Endothelial cell of umbilical vein (primary cell): ENCODE measurements around the gene R3HDM2. TPM values are rescaled to one million over a fixed set of nuclear protein-coding genes. Genes with fewer than 3 reads are reported as not detected.
A peak's percentile ranks its signal among the peaks of the same experiment; 100 is the strongest.

Source experiments
- Bru-seq: library from RNA; stranded (reverse); fragments of 400-500 nt; gene quantifications from one replicate; lab custom pipeline; 2021; lab: Mats Ljungman, UMichigan
- BruChase-seq, 2 experiments: library from RNA; stranded (reverse); fragments of 400-500 nt; gene quantifications; one replicate each; lab custom pipeline; 2021; lab: Mats Ljungman, UMichigan
- BruUV-seq: library from RNA; stranded (reverse); fragments of 400-500 nt; replicated peaks from 2 replicates; lab custom pipeline; 2021; lab: Mats Ljungman, UMichigan
- CTCF ChIA-PET: fragments of 300-600, 350-600 bp; sonication (Branson Sonifier 250); formaldehyde crosslinking; loops from one replicate; lab custom pipeline; 2021; ENCODE audit warnings: antibody characterized with exemption, inconsistent platforms; lab: Charles Lee
- POLR2A ChIA-PET: fragments of 300-600, 350-600 bp; sonication (Branson Sonifier 250); formaldehyde crosslinking; loops from one replicate; lab custom pipeline; 2021; ENCODE audit warnings: antibody characterized with exemption, inconsistent platforms; lab: Charles Lee
- DNase-seq: peaks from one replicate; pipeline ENCODE4 v3.0.0-alpha.2; 2011; ENCODE audit warnings: low read depth, low spot score
- FAIRE-seq: peaks from 2 replicates; lab custom pipeline; 2011; peaks lifted over from hg19 to GRCh38; lab: Jason Lieb, UNC
- H2AFZ ChIP-seq: 2 replicates; pipeline ENCODE4 v1.6.0; 2012; ENCODE audit warnings: low read depth, low read length, control low read depth, inconsistent platforms
- H3K27ac ChIP-seq: 2 replicates; pipeline ENCODE4 v1.5.1; 2011; ENCODE audit warnings: low read depth, mild to moderate bottlenecking, control low read depth, low read length, moderate library complexity; ENCODE audit not compliant: insufficient read depth
- H3K27me3 ChIP-seq, 2 experiments: 2 replicates each; pipeline versions ENCODE4 v1.6.0 to v1.6.1; 2011; ENCODE audit warnings: low read length in 2 of 2, mixed read lengths in 1 of 2; ENCODE audit not compliant: control insufficient read depth in 2 of 2, insufficient read depth in 2 of 2
- H3K36me3 ChIP-seq, 2 experiments: 2 replicates in 1 of 2; 3 replicates in 1 of 2; pipeline ENCODE4 v1.5.1; 2011; ENCODE audit warnings: low read length in 2 of 2, mild to moderate bottlenecking in 1 of 2, moderate library complexity in 1 of 2; ENCODE audit not compliant: control insufficient read depth in 2 of 2, insufficient read depth in 2 of 2; ENCODE audit errors: extremely low read depth in 1 of 2
- H3K4me1 ChIP-seq: 3 replicates; pipeline ENCODE4 v1.5.1; 2011; ENCODE audit warnings: mild to moderate bottlenecking, low read length; ENCODE audit not compliant: control insufficient read depth, insufficient read depth; ENCODE audit errors: extremely low read depth
- H3K4me2 ChIP-seq: 2 replicates; pipeline ENCODE4 v1.6.1; 2011; ENCODE audit warnings: low read length, control low read depth, mixed read lengths; ENCODE audit not compliant: insufficient read depth
- H3K4me3 ChIP-seq, 3 experiments: fragments of 200-600 bp in 1 of 3; sonication (generic), shearing (Covaris generic) in 1 of 3; replicated peaks in 1 of 3; 2 replicates each; pipeline ENCODE4 v1.5.1; 2011 to 2016; ENCODE audit warnings: control low read depth in 3 of 3, low read length in 3 of 3, mild to moderate bottlenecking in 2 of 3, inconsistent platforms in 1 of 3, low read depth in 1 of 3, moderate library complexity in 1 of 3; ENCODE audit not compliant: insufficient read depth in 1 of 3
- H3K79me2 ChIP-seq: 2 replicates; pipeline ENCODE4 v1.6.0; 2012; ENCODE audit warnings: low read length, inconsistent platforms; ENCODE audit not compliant: control insufficient read depth, insufficient read depth
- H3K9ac ChIP-seq: replicated peaks from 2 replicates; pipeline ENCODE3; 2011; ENCODE audit warnings: low read length, control low read depth; ENCODE audit not compliant: insufficient read depth; ENCODE audit errors: extremely low read depth
- H3K9me1 ChIP-seq: replicated peaks from 3 replicates; pipeline ENCODE4 v1.6.0; 2011; ENCODE audit warnings: mild to moderate bottlenecking, low read length; ENCODE audit not compliant: control insufficient read depth, insufficient read depth; ENCODE audit errors: extremely low read depth
- H3K9me3 ChIP-seq: replicated peaks from 2 replicates; pipeline ENCODE4 v1.5.1; 2012; ENCODE audit warnings: low read length, inconsistent platforms; ENCODE audit not compliant: control insufficient read depth, insufficient read depth
- H4K20me1 ChIP-seq: replicated peaks from 2 replicates; pipeline ENCODE3; 2011; ENCODE audit warnings: mild to moderate bottlenecking, low read length; ENCODE audit not compliant: control insufficient read depth, insufficient read depth; ENCODE audit errors: extremely low read depth
- CTCF ChIP-seq, 2 donors: IDR thresholded peaks; 1 replicate in 1 of 2; 2 replicates in 1 of 2; pipeline ENCODE4 v1.5.1; 2011; ENCODE audit warnings: low read length in 2 of 2, mild to moderate bottlenecking in 2 of 2, moderate library complexity in 2 of 2, control low read depth in 1 of 2, inconsistent platforms in 1 of 2, low read depth in 1 of 2; ENCODE audit not compliant: insufficient read depth in 1 of 2; ENCODE audit errors: extremely low read depth in 1 of 2
- EZH2 ChIP-seq: IDR thresholded peaks from 2 replicates; pipeline ENCODE4 v1.6.1; 2012; ENCODE audit warnings: borderline replicate concordance, low read depth, mild to moderate bottlenecking, moderate library complexity, low read length, inconsistent platforms; ENCODE audit not compliant: severe bottlenecking
- MYC ChIP-seq: IDR thresholded peaks from one replicate; pipeline ENCODE4 v1.6.1; 2011; ENCODE audit warnings: mild to moderate bottlenecking, low read depth, low read length
- POLR2A ChIP-seq: IDR thresholded peaks from 2 replicates; pipeline ENCODE4 v1.6.1; 2012; ENCODE audit warnings: low read depth, mild to moderate bottlenecking, control low read depth, low read length
- POLR2AphosphoS5 ChIP-seq: IDR thresholded peaks from 2 replicates; pipeline ENCODE4 v1.6.1; 2012; ENCODE audit warnings: low read depth, mild to moderate bottlenecking, control low read depth, low read length, moderate library complexity; ENCODE audit not compliant: insufficient read depth
- dilution Hi-C: fragments of 300-500 bp; cut with MboI; formaldehyde crosslinking; loops from one replicate; pipeline ENCODE4 v1.15.0; 2019; ENCODE audit warnings: low sequenced_read_pairs; ENCODE audit not compliant: extremely low pct_ligation_motif_present
- intact Hi-C: fragments of 100-400 bp; cut with micrococcal nuclease; formaldehyde crosslinking; loops from one replicate; pipeline ENCODE4 v1.10.0; 2022
- long read RNA-seq: library from polyadenylated mRNA; stranded (forward); transcript quantifications from one replicate; pipeline ENCODE4 v2.0.0, GENCODE V29; 2021
- polyA minus RNA-seq, 3 experiments: library from RNA; depleted of rRNA, polyadenylated mRNA; stranded (reverse); fragments of >200 nt; gene quantifications; 1 replicate in 1 of 3; 2 replicates in 2 of 3; pipeline ENCODE4 v1.2.3, GENCODE V29; 2011
- polyA plus RNA-seq, 4 experiments: library from polyadenylated mRNA; depleted of rRNA in 3 of 4; stranded (reverse) in 3 of 4; unstranded in 1 of 4; fragments of >200 nt; gene quantifications; 2 replicates each; pipeline versions ENCODE4 v1.2.1 to v1.2.3, GENCODE V29; 2011 to 2012; ENCODE audit warnings: missing spikeins in 1 of 4
- total RNA-seq: library from RNA; stranded (reverse); gene quantifications from 2 replicates; pipeline ENCODE4 v1.2.3, GENCODE V29; 2021
- TF ChIP-seq, protein P1 (sequence below): IDR thresholded peaks from 2 replicates; pipeline ENCODE4 v1.6.1; 2011; ENCODE audit not compliant: insufficient read depth, insufficient read length

R3HDM2 gene
- total RNA-seq: 31.3 and 36.6 TPM in 2 replicates
- polyA plus RNA-seq: 26.1 and 28.0 TPM in 2 replicates
- polyA plus RNA-seq (2011; cell fraction: cytosol; rRNA removed): 16.4 and 16.5 TPM in 2 replicates
- polyA plus RNA-seq (2011; cell fraction: nucleus; rRNA removed): 29.0 and 36.6 TPM in 2 replicates
- polyA plus RNA-seq (2012): 17.8 and 22.1 TPM in 2 replicates
- polyA minus RNA-seq: 17.5 and 26.7 TPM in 2 replicates
- polyA minus RNA-seq (2011; cell fraction: cytosol; rRNA and poly(A)+ RNA removed): 3.9 TPM
- polyA minus RNA-seq (2011; cell fraction: nucleus; rRNA and poly(A)+ RNA removed): 11.1 and 13.8 TPM in 2 replicates
- Bru-seq, nascent RNA: percentile 73 among the genes with signal in this experiment
- BruChase-seq, experiment 1, labeled RNA remaining after a 6-hour chase: percentile 80 among the genes with signal in this experiment
- BruChase-seq, experiment 2, labeled RNA remaining after a 2-hour chase: percentile 74 among the genes with signal in this experiment
- long read RNA-seq, partial matches to known transcripts: 3 of 13 reads
- long read RNA-seq, other reads (novel, unspliced or antisense): 10 of 13 reads

- no peaks in the 10 kb centered on the region for H3K9me3 ChIP-seq
- no peaks in the 10 kb centered on the region for H3K27me3 ChIP-seq
- ChIA-PET POLR2A (no interaction called here), CTCF (interaction anchor here (1.9 kb wide), 1 partner anchor 123 kb away, joined by 5 read pairs; no protein-coding TSS in a partner anchor)
- FAIRE-seq (peak; percentile 90), DNase-seq (peak; percentile 95)
- H3K4me1 ChIP-seq: peaks cover 6% of the 10 kb centered on the region
- peaks cover 17% of the 10 kb centered on the region for H3K79me2 ChIP-seq
- dilution Hi-C loops (no loop called here), intact Hi-C loops (loop anchor here (2.0 to 5.0 kb wide), 2 partner anchors 22 to 124 kb away; no protein-coding TSS in a partner anchor)
- no peaks in the 10 kb centered on the region for H3K9me1 ChIP-seq
- H3K4me3 ChIP-seq: peak within 1 kb of the TSS; percentile 46 to 75 (median 69)
- peak within 1 kb of the TSS; percentile 86 for H2AFZ ChIP-seq
- peak within 1 kb of the TSS; percentile 64 for H3K27ac ChIP-seq
- no peaks in the 10 kb centered on the region for H4K20me1 ChIP-seq
- BruUV-seq: TSS peak; percentile 94
- peak within 1 kb of the TSS; percentile 93 for H3K4me2 ChIP-seq
- H3K36me3 ChIP-seq: no peaks in the 10 kb centered on the region
- peak within 1 kb of the TSS; percentile 82 for H3K9ac ChIP-seq
- TF ChIP-seq EZH2 (no peak), MYC (peak; percentile 33), POLR2AphosphoS5 (peak; percentile 96), POLR2A (peak; percentile 96), CTCF (IDR thresholded peaks at IDR 0.05; ENCODE audit: extremely low read depth in 1 of 2, insufficient read depth in 1 of 2, low read depth in 1 of 2, low read length in 2 of 2) (no peak)
- TF ChIP-seq, protein P1, sequence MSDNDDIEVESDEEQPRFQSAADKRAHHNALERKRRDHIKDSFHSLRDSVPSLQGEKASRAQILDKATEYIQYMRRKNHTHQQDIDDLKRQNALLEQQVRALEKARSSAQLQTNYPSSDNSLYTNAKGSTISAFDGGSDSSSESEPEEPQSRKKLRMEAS: peak; percentile 85
These were observed at the start of gene R3HDM2 for GRCh38 chr12:57430931-57431566. R3HDM2 (minus strand) TSS chr12:57431043; CDS start chr12:57310428, 120,615 bp downstream.
